ENCODE measurements around the gene RGS11. TPM values are rescaled to one million over a fixed set of nuclear protein-coding genes. Genes with fewer than 3 reads are reported as not detected.

RGS11 gene
- polyA plus RNA-seq, 4 donors = 0.49 to 20.1 (median 7.4) TPM

DNA sequence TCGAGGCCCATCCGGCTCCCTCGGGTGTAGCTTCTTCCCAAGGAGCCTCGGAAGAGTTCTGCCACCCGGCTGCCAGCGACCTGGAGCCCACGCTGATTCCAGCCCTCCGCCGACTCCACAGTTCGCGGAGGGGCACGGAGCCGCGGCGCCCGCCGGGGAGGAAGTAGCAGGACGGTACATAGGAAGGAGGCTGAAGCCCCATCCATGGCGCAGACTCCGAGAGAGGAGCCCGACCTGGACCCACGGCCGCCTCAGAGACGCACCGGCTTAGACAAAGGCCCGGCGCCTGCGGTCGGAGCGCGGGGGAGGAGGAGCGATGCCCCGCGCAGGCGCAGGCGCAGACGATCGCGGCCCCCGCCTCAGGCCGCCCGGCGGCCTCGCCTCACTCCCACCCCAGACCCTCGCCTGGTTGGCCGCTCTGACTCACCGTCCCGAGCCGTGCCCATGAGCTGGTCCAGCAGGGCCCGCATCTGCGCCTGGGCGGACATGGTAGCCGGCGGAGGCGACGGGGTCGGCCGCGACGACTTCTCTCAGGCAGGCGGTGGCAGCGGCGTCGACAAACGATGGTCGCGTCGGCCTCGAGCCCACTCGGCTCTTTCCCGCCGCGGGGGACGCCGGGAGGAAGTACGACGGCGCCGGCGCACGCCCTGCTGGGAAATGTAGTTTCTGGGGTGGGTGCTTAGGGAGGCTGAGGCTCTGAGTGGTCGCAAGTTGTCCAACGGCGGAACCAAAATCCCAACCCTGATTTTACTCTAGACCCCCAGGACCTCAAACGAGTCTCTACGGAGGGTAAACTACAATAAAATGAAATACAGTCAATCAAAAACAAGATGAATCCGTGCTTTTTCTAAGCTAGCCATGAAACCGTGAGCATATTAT lies 46.7 kb downstream of the RGS11 start, which contains the start of gene LUC7L:
Gene LUC7L, minus strand, starts transcription at position 598 of the 879 bp plus-strand sequence. Its CDS starts 110 bp downstream, at position 488.
- peak; percentile 81 to 96 for DNase-seq
- Histone ChIP-seq H3K36me3 (ENCODE audit: control insufficient read depth in 3 of 3, insufficient read depth in 2 of 3, low read depth in 1 of 3, low read length in 3 of 3) (peaks cover 3 to 19% (median 9%) of the 10 kb centered on the region in 3 donors), H3K27me3 (ENCODE audit: control insufficient read depth in 3 of 3, insufficient read depth in 3 of 3, low read length in 3 of 3) (no peaks in the 10 kb centered on the region), H3K27ac (ENCODE audit: low read depth in 1 of 3, low read length in 2 of 3) (peak within 1 kb of the TSS; percentile 96 to 100 (median 99)), H3K4me3 (ENCODE audit: low read depth in 1 of 3, low read length in 3 of 3) (peak within 1 kb of the TSS; percentile 91 to 98 (median 94)), H3K9me3 (ENCODE audit: control insufficient read depth in 2 of 2, insufficient read depth in 1 of 2, low read depth in 1 of 2, low read length in 1 of 2) (no peaks in the 10 kb centered on the region), H3K4me1 (ENCODE audit: control insufficient read depth in 3 of 3, insufficient read depth in 2 of 3, low read depth in 1 of 3, low read length in 2 of 3) (peaks cover 3 to 11% (median 5%) of the 10 kb centered on the region in 3 donors)
- 1 to 2% (median 1%) methylated on average over 59 to 88 of the region's 88 CpGs for WGBS, 3 donors
- FAIRE-seq = no peak

GRCh38 chr16:228151-228851 lies 47.4 kb downstream of the RGS11 start:
- H3K9me3 ChIP-seq (ENCODE audit: control insufficient read depth in 2 of 2, insufficient read depth in 1 of 2, low read depth in 1 of 2, low read length in 1 of 2) = no peaks in the 10 kb centered on the region
- 15 to 18% (median 18%) methylated on average over 9 of the region's 9 CpGs for WGBS, 3 donors
- H3K36me3 ChIP-seq (ENCODE audit: control insufficient read depth in 3 of 3, insufficient read depth in 2 of 3, low read depth in 1 of 3, low read length in 3 of 3) = peaks cover 3 to 24% (median 9%) of the 10 kb centered on the region in 3 donors
- peak overlapping the region; percentile 91 to 98 (median 94) for H3K4me3 ChIP-seq (ENCODE audit: low read depth in 1 of 3, low read length in 3 of 3)
- H3K4me1 ChIP-seq (ENCODE audit: control insufficient read depth in 3 of 3, insufficient read depth in 2 of 3, low read depth in 1 of 3, low read length in 2 of 3) = peaks cover 3 to 11% (median 5%) of the 10 kb centered on the region in 3 donors
- FAIRE-seq (no peak), DNase-seq (peak in 1 of 2 donors; percentile 40)
- no peaks in the 10 kb centered on the region for H3K27me3 ChIP-seq (ENCODE audit: control insufficient read depth in 3 of 3, insufficient read depth in 3 of 3, low read length in 3 of 3)
- H3K27ac ChIP-seq (ENCODE audit: low read depth in 1 of 3, low read length in 2 of 3) = peak overlapping the region; percentile 96 to 100 (median 99)

- Histone ChIP-seq H3K27me3 (ENCODE audit: control insufficient read depth in 3 of 3, insufficient read depth in 3 of 3, low read length in 3 of 3) (no peaks in the 10 kb centered on the region), H3K4me3 (ENCODE audit: low read depth in 1 of 3, low read length in 3 of 3) (no peak overlapping the region), H3K4me1 (ENCODE audit: control insufficient read depth in 3 of 3, insufficient read depth in 2 of 3, low read depth in 1 of 3, low read length in 2 of 3) (no peaks in the 10 kb centered on the region), H3K27ac (ENCODE audit: low read depth in 1 of 3, low read length in 2 of 3) (no peak overlapping the region), H3K36me3 (ENCODE audit: control insufficient read depth in 3 of 3, insufficient read depth in 2 of 3, low read depth in 1 of 3, low read length in 3 of 3) (peaks cover under 1 to 75% (median 7%) of the 10 kb centered on the region in 3 donors), H3K9me3 (ENCODE audit: control insufficient read depth in 2 of 2, insufficient read depth in 1 of 2, low read depth in 1 of 2, low read length in 1 of 2) (no peaks in the 10 kb centered on the region)
- DNase-seq = no peak
- no peak for FAIRE-seq
- 70 to 71% (median 71%) methylated on average over 4 of the region's 4 CpGs for WGBS, 3 donors
Observed at GRCh38 chr16:220021-220420, 55.7 kb downstream of the RGS11 start.

Other genes with a start within 250 kb of the RGS11 start
- 10 to 100 TPM in 2 of 4 donors, 1 to 10 TPM in 2; 8.1 to 19.9 (median 10.4) TPM for gene POLR3K, start 222.3 kb downstream of the RGS11 start, polyA plus RNA-seq
- gene SNRNP25, start 222.1 kb downstream of the RGS11 start, polyA plus RNA-seq = 10 to 100 TPM; 17.3 to 38.2 (median 27.6) TPM
- gene RHBDF1, start 203.3 kb downstream of the RGS11 start, polyA plus RNA-seq = 10 to 100 TPM; 10.1 to 28.6 (median 17.2) TPM
- gene MPG, start 197.7 kb downstream of the RGS11 start, polyA plus RNA-seq = 10 to 100 TPM; 31.1 to 76.7 (median 68.1) TPM
- gene NPRL3, start 137.3 kb downstream of the RGS11 start, polyA plus RNA-seq = 10 to 100 TPM in 2 of 4 donors, 1 to 10 TPM in 2; 5.9 to 22.6 (median 15.5) TPM
- gene HBZ, start 123.3 kb downstream of the RGS11 start, polyA plus RNA-seq = 1 to 10 TPM in 1 of 4 donors, not detected in 3; 1.0 TPM
- gene HBM, start 110.0 kb downstream of the RGS11 start, polyA plus RNA-seq = 1 to 10 TPM in 1 of 4 donors, not detected in 3; 1.8 TPM
- 100 to 1,000 TPM in 1 of 4 donors, 10 to 100 TPM in 1, 1 to 10 TPM in 1, not detected in 1; 3.2 to 515 (median 10.7) TPM for gene HBA2, start 103.1 kb downstream of the RGS11 start, polyA plus RNA-seq
- 100 to 1,000 TPM in 1 of 4 donors, 1 to 10 TPM in 2, not detected in 1; 4.2 to 305 (median 4.3) TPM for gene HBA1, start 99.3 kb downstream of the RGS11 start, polyA plus RNA-seq
- under 1 TPM in 1 of 4 donors, not detected in 3; 0.43 TPM for gene HBQ1, start 95.5 kb downstream of the RGS11 start, polyA plus RNA-seq
- 100 to 1,000 TPM in 2 of 4 donors, 10 to 100 TPM in 2; 56.6 to 136 (median 94.9) TPM for gene LUC7L, start 46.5 kb downstream of the RGS11 start, polyA plus RNA-seq
- gene FAM234A, start 41.1 kb downstream of the RGS11 start, polyA plus RNA-seq = 100 to 1,000 TPM in 1 of 4 donors, 10 to 100 TPM in 3; 56.5 to 107 (median 66.3) TPM
- gene ARHGDIG, start 4.6 kb upstream of the RGS11 start, polyA plus RNA-seq = 10 to 100 TPM in 3 of 4 donors, under 1 TPM in 1; 0.32 to 81.6 (median 14.2) TPM
- gene PDIA2, start 7.2 kb upstream of the RGS11 start, polyA plus RNA-seq = 10 to 100 TPM in 3 of 4 donors, under 1 TPM in 1; 0.10 to 46.1 (median 28.6) TPM
- gene AXIN1, start 76.8 kb upstream of the RGS11 start, polyA plus RNA-seq = 10 to 100 TPM; 24.5 to 33.6 (median 27.6) TPM
- gene MRPL28, start 94.6 kb upstream of the RGS11 start, polyA plus RNA-seq = 100 to 1,000 TPM in 1 of 4 donors, 10 to 100 TPM in 3; 54.2 to 112 (median 92.1) TPM
- 10 to 100 TPM; 48.1 to 76.6 (median 64.9) TPM for gene PGAP6, start 106.0 kb upstream of the RGS11 start, polyA plus RNA-seq
- gene NME4, start 121.3 kb upstream of the RGS11 start, polyA plus RNA-seq = 10 to 100 TPM; 13.0 to 77.2 (median 34.9) TPM
- 100 to 1,000 TPM in 2 of 4 donors, 10 to 100 TPM in 2; 46.7 to 154 (median 99.2) TPM for gene DECR2, start 125.9 kb upstream of the RGS11 start, polyA plus RNA-seq
- 100 to 1,000 TPM in 1 of 4 donors, 10 to 100 TPM in 3; 25.4 to 111 (median 37.2) TPM for gene RAB11FIP3, start 149.7 kb upstream of the RGS11 start, polyA plus RNA-seq

All from small intestine (tissue), 7 donors.